ENCODE data around the gene EMILIN1. TPM values are rescaled to one million over a fixed set of nuclear protein-coding genes. Genes with fewer than 3 reads are reported as not detected.
A peak's percentile ranks its signal among the peaks of the same experiment; 100 is the strongest.

EMILIN1 gene
- total and polyA plus RNA-seq, 10 of the 15 experiments (the other 5 are each of a cell fraction or from before 2014, with no cell fraction given), result 0.01 to 2.3 (median 1.2) TPM; not detected in 2

- TF ChIP-seq SKIL (IDR thresholded peaks at IDR 0.05; ENCODE audit: low read depth, poor library complexity, severe bottlenecking), result peak; percentile 83
- 0 out of 2 replicates have a peak, but pooled peaks have one; percentile 8 for TF ChIP-seq JUND (IDR thresholded peaks at IDR 0.05; ENCODE audit: low read depth, low read length)
- peak; percentile 49 to 74; a peak in 1 of 4 replicates for TF ChIP-seq BHLHE40 (IDR thresholded peaks at IDR 0.05; ENCODE audit: borderline replicate concordance in 1 of 2, low read depth in 2 of 2, low read length in 1 of 2)
- TF ChIP-seq POLR2AphosphoS2 (IDR thresholded peaks at IDR 0.05; ENCODE audit: low read depth, low read length), result peak; percentile 66
- 0 out of 2 replicates have a peak, but pooled peaks have one; percentile 50 for TF ChIP-seq LARP7 (IDR thresholded peaks at IDR 0.05)
- TF ChIP-seq E2F4 (IDR thresholded peaks at IDR 0.05; ENCODE audit: low read depth, low read length), result 0 out of 2 replicates have a peak, but pooled peaks have one; percentile 66
- peak; percentile 26; the same call in 1 of the 2 replicates for TF ChIP-seq HDGF (IDR thresholded peaks at IDR 0.05)
- no peak for TF ChIP-seq CBX3 (IDR thresholded peaks at IDR 0.05; ENCODE audit: borderline replicate concordance, low read depth)
- TF ChIP-seq, protein P1, sequence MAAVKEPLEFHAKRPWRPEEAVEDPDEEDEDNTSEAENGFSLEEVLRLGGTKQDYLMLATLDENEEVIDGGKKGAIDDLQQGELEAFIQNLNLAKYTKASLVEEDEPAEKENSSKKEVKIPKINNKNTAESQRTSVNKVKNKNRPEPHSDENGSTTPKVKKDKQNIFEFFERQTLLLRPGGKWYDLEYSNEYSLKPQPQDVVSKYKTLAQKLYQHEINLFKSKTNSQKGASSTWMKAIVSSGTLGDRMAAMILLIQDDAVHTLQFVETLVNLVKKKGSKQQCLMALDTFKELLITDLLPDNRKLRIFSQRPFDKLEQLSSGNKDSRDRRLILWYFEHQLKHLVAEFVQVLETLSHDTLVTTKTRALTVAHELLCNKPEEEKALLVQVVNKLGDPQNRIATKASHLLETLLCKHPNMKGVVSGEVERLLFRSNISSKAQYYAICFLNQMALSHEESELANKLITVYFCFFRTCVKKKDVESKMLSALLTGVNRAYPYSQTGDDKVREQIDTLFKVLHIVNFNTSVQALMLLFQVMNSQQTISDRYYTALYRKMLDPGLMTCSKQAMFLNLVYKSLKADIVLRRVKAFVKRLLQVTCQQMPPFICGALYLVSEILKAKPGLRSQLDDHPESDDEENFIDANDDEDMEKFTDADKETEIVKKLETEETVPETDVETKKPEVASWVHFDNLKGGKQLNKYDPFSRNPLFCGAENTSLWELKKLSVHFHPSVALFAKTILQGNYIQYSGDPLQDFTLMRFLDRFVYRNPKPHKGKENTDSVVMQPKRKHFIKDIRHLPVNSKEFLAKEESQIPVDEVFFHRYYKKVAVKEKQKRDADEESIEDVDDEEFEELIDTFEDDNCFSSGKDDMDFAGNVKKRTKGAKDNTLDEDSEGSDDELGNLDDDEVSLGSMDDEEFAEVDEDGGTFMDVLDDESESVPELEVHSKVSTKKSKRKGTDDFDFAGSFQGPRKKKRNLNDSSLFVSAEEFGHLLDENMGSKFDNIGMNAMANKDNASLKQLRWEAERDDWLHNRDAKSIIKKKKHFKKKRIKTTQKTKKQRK (IDR thresholded peaks at IDR 0.05; ENCODE audit: low read depth, low read length), result no peak
- peak; percentile 19 for TF ChIP-seq RELA (IDR thresholded peaks at IDR 0.05; ENCODE audit: borderline replicate concordance, partially characterized antibody)
- peak; percentile 43 for TF ChIP-seq FOXK2 (IDR thresholded peaks at IDR 0.05)
- TF ChIP-seq ZNF207 (IDR thresholded peaks at IDR 0.05; ENCODE audit: borderline replicate concordance), result peak; percentile 93
- TF ChIP-seq KDM1A (IDR thresholded peaks at IDR 0.05; ENCODE audit: borderline replicate concordance), result no peak
- TF ChIP-seq ZSCAN29 (IDR thresholded peaks at IDR 0.05), result peak; percentile 89
- TF ChIP-seq ETV6 (conservative IDR thresholded peaks at IDR 0.05 in 1 of 2, IDR thresholded peaks at IDR 0.05 in 1 of 2; ENCODE audit: borderline replicate concordance in 1 of 2, low read depth in 1 of 2), result no peak
- no peak; the same call in 1 of the 2 replicates for TF ChIP-seq ATF7 (IDR thresholded peaks at IDR 0.05; ENCODE audit: low read depth)
- TF ChIP-seq, protein P2, sequence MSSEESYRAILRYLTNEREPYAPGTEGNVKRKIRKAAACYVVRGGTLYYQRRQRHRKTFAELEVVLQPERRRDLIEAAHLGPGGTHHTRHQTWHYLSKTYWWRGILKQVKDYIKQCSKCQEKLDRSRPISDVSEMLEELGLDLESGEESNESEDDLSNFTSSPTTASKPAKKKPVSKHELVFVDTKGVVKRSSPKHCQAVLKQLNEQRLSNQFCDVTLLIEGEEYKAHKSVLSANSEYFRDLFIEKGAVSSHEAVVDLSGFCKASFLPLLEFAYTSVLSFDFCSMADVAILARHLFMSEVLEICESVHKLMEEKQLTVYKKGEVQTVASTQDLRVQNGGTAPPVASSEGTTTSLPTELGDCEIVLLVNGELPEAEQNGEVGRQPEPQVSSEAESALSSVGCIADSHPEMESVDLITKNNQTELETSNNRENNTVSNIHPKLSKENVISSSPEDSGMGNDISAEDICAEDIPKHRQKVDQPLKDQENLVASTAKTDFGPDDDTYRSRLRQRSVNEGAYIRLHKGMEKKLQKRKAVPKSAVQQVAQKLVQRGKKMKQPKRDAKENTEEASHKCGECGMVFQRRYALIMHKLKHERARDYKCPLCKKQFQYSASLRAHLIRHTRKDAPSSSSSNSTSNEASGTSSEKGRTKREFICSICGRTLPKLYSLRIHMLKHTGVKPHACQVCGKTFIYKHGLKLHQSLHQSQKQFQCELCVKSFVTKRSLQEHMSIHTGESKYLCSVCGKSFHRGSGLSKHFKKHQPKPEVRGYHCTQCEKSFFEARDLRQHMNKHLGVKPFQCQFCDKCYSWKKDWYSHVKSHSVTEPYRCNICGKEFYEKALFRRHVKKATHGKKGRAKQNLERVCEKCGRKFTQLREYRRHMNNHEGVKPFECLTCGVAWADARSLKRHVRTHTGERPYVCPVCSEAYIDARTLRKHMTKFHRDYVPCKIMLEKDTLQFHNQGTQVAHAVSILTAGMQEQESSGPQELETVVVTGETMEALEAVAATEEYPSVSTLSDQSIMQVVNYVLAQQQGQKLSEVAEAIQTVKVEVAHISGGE (CRISPR knock-in tag; IDR thresholded peaks at IDR 0.05), result peak; percentile 54
Measured at GRCh38 chr2:27050996-27051901, 27.2 kb upstream of the EMILIN1 start, which contains the start of gene AGBL5 (continued).

Data from GM12878 (cell line).